ENCODE measurements around the gene VRTN. TPM values are rescaled to one million over a fixed set of nuclear protein-coding genes. Genes with fewer than 3 reads are reported as not detected.

VRTN gene
- total RNA-seq, 6 experiments from 2014 or later, result not detected

DNA sequence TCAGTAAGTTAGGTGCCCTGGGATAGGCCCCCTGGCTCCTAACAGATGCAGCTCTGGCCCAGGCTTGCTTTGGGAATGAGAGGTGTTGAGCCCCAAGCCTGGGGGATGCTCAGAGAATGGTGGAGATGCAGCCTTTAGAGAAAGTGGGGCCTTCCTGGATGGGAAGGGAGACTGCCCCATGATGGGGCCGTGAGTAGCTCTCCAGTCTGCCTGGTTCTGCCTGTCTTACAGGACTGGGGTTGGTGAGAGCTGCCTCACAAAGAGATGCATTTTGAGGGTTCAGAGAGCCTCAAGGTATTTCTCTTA is 523 bp upstream of the VRTN start:
- Histone ChIP-seq H3K27ac (no peak overlapping the region), H3K4me3 (no peak overlapping the region), H3K9me3 (no peaks in the 10 kb centered on the region), H3K27me3 (no peaks in the 10 kb centered on the region), H3K4me1 (no peaks in the 10 kb centered on the region), H3K36me3 (no peaks in the 10 kb centered on the region)
- WGBS (ENCODE audit: insufficient coverage, low coverage, low lambda C conversion rate, missing lambda C conversion rate), result no CpG with 5 or more reads among the region's 1 CpG
- ATAC-seq, result no peak
- DNase-seq, result no peak
- intact Hi-C loops (cut with DNase I), result no loop called here
- no peak for TF ChIP-seq POLR2A (IDR thresholded peaks at IDR 0.05)
- no peak for TF ChIP-seq CTCF (IDR thresholded peaks at IDR 0.05)

- no peaks in the 10 kb centered on the region for H3K27me3 ChIP-seq
- intact Hi-C loops (cut with DNase I), result no loop called here
- no peak overlapping the region for H3K27ac ChIP-seq
- H3K4me1 ChIP-seq, result no peaks in the 10 kb centered on the region
- WGBS (ENCODE audit: insufficient coverage, low coverage, low lambda C conversion rate, missing lambda C conversion rate), result 46% methylated on average over 11 of the region's 17 CpGs
- no peak for TF ChIP-seq CTCF (IDR thresholded peaks at IDR 0.05)
- no peak for TF ChIP-seq POLR2A (IDR thresholded peaks at IDR 0.05)
- H3K36me3 ChIP-seq, result no peaks in the 10 kb centered on the region
- H3K9me3 ChIP-seq, result no peaks in the 10 kb centered on the region
- no peak for DNase-seq
- ATAC-seq, result peak in 1 of 4 donors; percentile 16
- H3K4me3 ChIP-seq, result no peak overlapping the region
Measured at GRCh38 chr14:74348735-74349463, 628 bp downstream of the VRTN start.

GRCh38 chr14:74349757-74350156 is 1.5 kb downstream of the VRTN start:
- no peak overlapping the region for H3K27ac ChIP-seq
- TF ChIP-seq CTCF (IDR thresholded peaks at IDR 0.05) (no peak), POLR2A (IDR thresholded peaks at IDR 0.05) (no peak)
- H3K9me3 ChIP-seq, result no peaks in the 10 kb centered on the region
- no peaks in the 10 kb centered on the region for H3K36me3 ChIP-seq
- H3K4me1 ChIP-seq, result no peaks in the 10 kb centered on the region
- no peak for ATAC-seq
- intact Hi-C loops (cut with DNase I), result no loop called here
- 40% methylated on average over 1 of the region's 4 CpGs for WGBS (ENCODE audit: insufficient coverage, low coverage, low lambda C conversion rate, missing lambda C conversion rate)
- no peak overlapping the region for H3K4me3 ChIP-seq
- H3K27me3 ChIP-seq, result no peaks in the 10 kb centered on the region
- no peak for DNase-seq

GRCh38 chr14:74350211-74350927 is 2.1 kb downstream of the VRTN start:
- TF ChIP-seq POLR2A (IDR thresholded peaks at IDR 0.05), result no peak
- TF ChIP-seq CTCF (IDR thresholded peaks at IDR 0.05), result no peak
- no peak for ATAC-seq
- intact Hi-C loops (cut with DNase I), result no loop called here
- no peaks in the 10 kb centered on the region for H3K27me3 ChIP-seq
- H3K36me3 ChIP-seq, result no peaks in the 10 kb centered on the region
- no peaks in the 10 kb centered on the region for H3K4me1 ChIP-seq
- WGBS (ENCODE audit: insufficient coverage, low coverage, low lambda C conversion rate, missing lambda C conversion rate), result 47% methylated on average over 11 of the region's 11 CpGs
- no peak overlapping the region for H3K27ac ChIP-seq
- no peak for DNase-seq
- no peak overlapping the region for H3K4me3 ChIP-seq
- no peaks in the 10 kb centered on the region for H3K9me3 ChIP-seq
